ENCODE results near the gene OSCAR. TPM values are rescaled to one million over a fixed set of nuclear protein-coding genes. Genes with fewer than 3 reads are reported as not detected.

The OSCAR gene
- total RNA-seq, 1 experiment from 2014 or later: 0.06 TPM

- no peak for DNase-seq (ENCODE audit: low spot score)
Measured at GRCh38 chr19:54094426-54095000, 6.1 kb downstream of the OSCAR start.

- no peak for DNase-seq (ENCODE audit: low spot score)
Measured at GRCh38 chr19:54084410-54084809, 16.2 kb downstream of the OSCAR start.

GRCh38 chr19:54081032-54081431 is 19.6 kb downstream of the OSCAR start, which contains the start of gene TARM1:
TARM1 (minus strand) TSS chr19:54081365; CDS start chr19:54081340, 25 bp downstream.
- no peak for DNase-seq (ENCODE audit: low spot score)

- no peak for DNase-seq (ENCODE audit: low spot score)
Measured at GRCh38 chr19:54077334-54077733, 23.3 kb downstream of the OSCAR start.

- no peak for DNase-seq (ENCODE audit: low spot score)
Measured at GRCh38 chr19:54074851-54075250, 25.8 kb downstream of the OSCAR start.

GRCh38 chr19:54073829-54074228 is 26.8 kb downstream of the OSCAR start:
- DNase-seq (ENCODE audit: low spot score): no peak

- no peak for DNase-seq (ENCODE audit: low spot score)
Measured at GRCh38 chr19:54069470-54069869, 31.1 kb downstream of the OSCAR start.

- no peak for DNase-seq (ENCODE audit: low spot score)
Measured at GRCh38 chr19:54063350-54064116, 37.1 kb downstream of the OSCAR start, which contains the start of gene VSTM1. VSTM1 (minus strand) TSS chr19:54063897; CDS start chr19:54063777, 120 bp downstream.

- DNase-seq (ENCODE audit: low spot score): no peak
Measured at GRCh38 chr19:54062643-54063042, 38.0 kb downstream of the OSCAR start.

GRCh38 chr19:54047616-54048015 is 53.0 kb downstream of the OSCAR start:
- no peak for DNase-seq (ENCODE audit: low spot score)

- no peak for DNase-seq (ENCODE audit: low spot score)
Measured at GRCh38 chr19:54045771-54046170, 54.8 kb downstream of the OSCAR start.

Other genes with a start within 250 kb of the OSCAR start
- gene MYADM, start 232.9 kb downstream of the OSCAR start, total RNA-seq (2014; rRNA removed; shearing (Covaris generic)): 4.8 and 17.3 TPM in 2 replicates
- not detected in 2 replicates for gene PRKCG, start 218.6 kb downstream of the OSCAR start, total RNA-seq (2014; rRNA removed; shearing (Covaris generic))
- not detected in 2 replicates for gene CACNG7, start 191.5 kb downstream of the OSCAR start, total RNA-seq (2014; rRNA removed; shearing (Covaris generic))
- 0.04 and 0.14 TPM in 2 replicates for gene CACNG8, start 137.9 kb downstream of the OSCAR start, total RNA-seq (2014; rRNA removed; shearing (Covaris generic))
- gene CACNG6, start 109.2 kb downstream of the OSCAR start, total RNA-seq (2014; rRNA removed; shearing (Covaris generic)): 0.46 and 1.4 TPM in 2 replicates
- gene VSTM1, start 36.9 kb downstream of the OSCAR start, total RNA-seq (2014; rRNA removed; shearing (Covaris generic)): not detected in 2 replicates
- not detected in 2 replicates for gene TARM1, start 19.4 kb downstream of the OSCAR start, total RNA-seq (2014; rRNA removed; shearing (Covaris generic))
- 38.8 and 45.2 TPM in 2 replicates for gene NDUFA3, start 2.1 kb upstream of the OSCAR start, total RNA-seq (2014; rRNA removed; shearing (Covaris generic))
- gene TFPT, start 14.9 kb upstream of the OSCAR start, total RNA-seq (2014; rRNA removed; shearing (Covaris generic)): 37.5 and 47.8 TPM in 2 replicates
- gene PRPF31, start 15.0 kb upstream of the OSCAR start, total RNA-seq (2014; rRNA removed; shearing (Covaris generic)): 106 and 131 TPM in 2 replicates
- gene CNOT3, start 37.0 kb upstream of the OSCAR start, total RNA-seq (2014; rRNA removed; shearing (Covaris generic)): 18.6 and 27.5 TPM in 2 replicates
- 15.6 and 18.4 TPM in 2 replicates for gene LENG1, start 58.9 kb upstream of the OSCAR start, total RNA-seq (2014; rRNA removed; shearing (Covaris generic))
- gene TMC4, start 72.4 kb upstream of the OSCAR start, total RNA-seq (2014; rRNA removed; shearing (Covaris generic)): not detected in 2 replicates
- 88.1 and 139 TPM in 2 replicates for gene MBOAT7, start 88.8 kb upstream of the OSCAR start, total RNA-seq (2014; rRNA removed; shearing (Covaris generic))
- gene TSEN34, start 90.5 kb upstream of the OSCAR start, total RNA-seq (2014; rRNA removed; shearing (Covaris generic)): 166 and 167 TPM in 2 replicates
- 2,262 and 2,532 TPM in 2 replicates for gene RPS9, start 100.1 kb upstream of the OSCAR start, total RNA-seq (2014; rRNA removed; shearing (Covaris generic))
- not detected in 2 replicates for gene LILRB3, start 122.2 kb upstream of the OSCAR start, total RNA-seq (2014; rRNA removed; shearing (Covaris generic))
- gene LILRA6, start 142.0 kb upstream of the OSCAR start, total RNA-seq (2014; rRNA removed; shearing (Covaris generic)): not detected in 2 replicates
- not detected in 2 replicates for gene LILRB5, start 156.5 kb upstream of the OSCAR start, total RNA-seq (2014; rRNA removed; shearing (Covaris generic))
- gene LILRB2, start 180.3 kb upstream of the OSCAR start, total RNA-seq (2014; rRNA removed; shearing (Covaris generic)): not detected in 2 replicates
- gene LILRA5, start 212.4 kb upstream of the OSCAR start, total RNA-seq (2014; rRNA removed; shearing (Covaris generic)): not detected in 2 replicates
- gene LILRA4, start 238.4 kb upstream of the OSCAR start, total RNA-seq (2014; rRNA removed; shearing (Covaris generic)): not detected in 2 replicates

Measured in H4 (cell line).